Prostate gland (tissue), 2 donors: ENCODE data around the gene TRIM50.

Source experiments
- CTCF ChIP-seq, 4 experiments: fragments of 200-600 bp in 2 of 4; fragments of 450-650 bp in 2 of 4; sonication (generic) in 2 of 4; IDR thresholded peaks; 1 replicate in 3 of 4; 2 replicates in 1 of 4; pipeline ENCODE4 v1.5.1; 2016 to 2019; ENCODE audit warnings: antibody characterized with exemption in 4 of 4, mild to moderate bottlenecking in 2 of 4, moderate library complexity in 2 of 4
- POLR2A ChIP-seq: fragments of 450-650 bp; IDR thresholded peaks from one replicate; pipeline ENCODE4 v1.6.1; 2016; ENCODE audit warnings: antibody characterized with exemption, mild to moderate bottlenecking
- POLR2AphosphoS5 ChIP-seq: sonication (generic); formaldehyde crosslinking; IDR thresholded peaks from one replicate; pipeline ENCODE4 v1.6.1; 2017; ENCODE audit warnings: antibody characterized with exemption

DNA sequence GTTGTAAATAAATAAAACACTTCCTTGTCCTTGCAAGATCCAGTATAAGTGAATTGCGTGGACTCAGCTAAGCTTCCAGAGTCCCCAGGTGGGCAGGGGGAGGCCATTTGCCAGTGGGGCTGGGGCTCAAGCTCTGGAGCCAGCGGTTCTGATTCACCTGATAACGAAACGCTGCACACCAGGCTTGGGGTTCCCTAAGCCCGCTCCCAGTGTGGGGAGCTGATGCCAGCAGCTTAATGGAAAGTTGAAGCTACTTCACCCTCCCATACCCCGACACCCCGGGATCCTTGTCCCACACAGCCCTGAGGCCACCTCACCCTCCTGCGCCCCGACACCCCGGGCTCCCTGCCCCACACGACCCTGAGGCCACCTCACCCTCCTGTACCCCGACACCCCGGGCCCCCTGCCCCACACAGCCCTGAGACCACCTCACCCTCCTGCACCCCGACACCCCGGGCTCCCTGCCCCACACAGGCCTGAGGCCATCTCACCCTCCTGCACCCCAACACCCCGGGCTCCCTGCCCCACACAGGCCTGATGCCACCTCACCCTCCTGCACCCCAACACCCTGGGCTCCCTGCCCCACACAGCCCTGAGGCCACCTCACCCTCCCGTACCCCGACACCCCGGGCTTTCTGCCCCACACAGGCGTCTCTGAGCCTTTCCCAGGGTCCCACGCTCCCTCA is 30.9 kb upstream of the TRIM50 start:
- TF ChIP-seq CTCF (IDR thresholded peaks at IDR 0.05), result no peak
- no peak for TF ChIP-seq POLR2AphosphoS5
- no peak for TF ChIP-seq POLR2A
